ENCODE measurements around the gene PDLIM5.

PDLIM5 gene

DNA sequence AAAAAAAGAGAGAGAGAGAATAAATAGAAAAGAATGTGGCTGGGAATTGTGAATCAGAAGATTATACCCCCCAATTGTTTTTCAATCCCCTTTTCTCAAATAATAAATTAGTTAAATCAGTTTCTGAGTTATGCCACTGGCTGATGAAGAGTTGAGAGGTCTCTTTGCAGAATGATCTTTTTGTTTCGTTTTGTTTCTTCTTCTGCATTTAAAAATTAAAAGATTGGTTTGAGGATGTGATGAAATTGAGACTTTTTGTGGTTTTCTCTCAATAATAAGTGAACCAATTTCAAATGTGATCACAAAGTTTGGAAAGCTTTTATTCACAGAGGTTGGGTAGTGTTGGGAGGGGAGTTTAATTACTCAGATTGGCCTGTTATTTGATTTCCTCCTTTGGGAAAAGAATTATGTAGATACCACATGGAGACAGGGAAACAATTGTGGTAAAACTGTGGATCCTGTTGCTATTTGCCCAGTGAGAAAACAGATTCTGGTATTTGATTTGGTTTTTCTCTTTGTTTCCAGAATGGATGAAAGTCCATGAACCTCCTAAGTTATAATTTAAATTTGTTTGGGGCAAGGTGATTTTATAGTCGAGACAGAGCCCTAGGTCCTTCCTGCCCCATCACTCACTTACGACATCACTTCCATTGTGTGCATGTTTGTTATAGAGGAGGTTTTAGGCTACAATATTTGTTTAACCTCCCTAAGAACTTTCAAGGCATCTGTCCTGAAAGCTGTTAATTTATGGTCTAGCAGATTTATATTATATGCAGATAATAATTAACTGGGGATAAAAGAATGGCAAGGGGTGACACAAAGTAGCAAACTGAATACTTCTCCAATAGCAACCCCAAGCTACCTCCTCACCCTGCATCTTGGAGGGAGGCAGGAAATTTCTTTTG is 214.0 kb downstream of the PDLIM5 start:
- DNase-seq = no peak

GRCh38 chr4:94668724-94669123 is 217.0 kb downstream of the PDLIM5 start:
- no peak for DNase-seq

DNA sequence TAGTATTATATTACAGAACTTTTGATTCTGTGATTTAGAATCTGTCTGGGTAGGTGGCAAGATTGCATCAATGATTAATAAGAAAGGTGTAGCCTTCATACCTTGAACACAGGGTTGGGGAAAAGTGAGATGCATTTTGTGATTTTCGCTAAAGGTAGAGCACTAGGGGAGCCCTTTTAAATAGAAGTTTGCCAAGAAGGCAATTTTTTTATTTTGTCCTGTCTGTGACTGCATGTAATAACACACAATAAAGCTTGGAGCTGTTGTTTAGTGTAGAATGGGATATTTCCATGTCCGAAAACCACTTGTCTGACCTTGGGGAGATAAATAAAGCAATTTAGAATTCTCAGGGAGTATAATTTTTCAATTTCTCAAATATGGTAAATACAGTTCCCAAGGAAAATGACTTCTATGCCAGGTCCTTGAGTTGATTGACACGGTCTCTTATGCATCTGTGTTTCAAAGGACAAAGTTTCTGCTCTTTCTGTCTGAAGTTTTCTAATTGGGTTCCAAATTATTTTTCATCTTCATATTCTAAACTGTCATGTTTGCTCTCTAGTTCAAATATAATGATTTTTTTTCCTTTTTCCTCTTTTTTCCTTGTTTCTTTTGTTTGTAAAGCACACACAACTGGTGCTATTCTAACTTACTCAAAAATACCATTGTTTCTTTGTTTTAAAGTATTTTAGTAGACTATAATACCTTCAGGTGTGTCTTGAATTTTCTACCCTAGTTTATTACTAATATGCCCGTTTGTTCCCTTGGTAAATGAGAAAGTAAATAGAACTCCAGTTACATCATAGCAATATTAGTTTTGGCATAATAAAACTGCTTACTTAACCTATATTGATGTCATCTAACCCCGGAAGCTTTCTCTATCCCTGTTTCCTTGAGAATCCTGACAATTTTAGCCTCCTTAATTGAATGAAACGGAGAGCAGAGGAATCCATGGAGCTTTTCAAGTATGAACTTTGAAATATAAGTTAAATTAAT is 218.2 kb downstream of the PDLIM5 start:
- no peak for DNase-seq

DNA sequence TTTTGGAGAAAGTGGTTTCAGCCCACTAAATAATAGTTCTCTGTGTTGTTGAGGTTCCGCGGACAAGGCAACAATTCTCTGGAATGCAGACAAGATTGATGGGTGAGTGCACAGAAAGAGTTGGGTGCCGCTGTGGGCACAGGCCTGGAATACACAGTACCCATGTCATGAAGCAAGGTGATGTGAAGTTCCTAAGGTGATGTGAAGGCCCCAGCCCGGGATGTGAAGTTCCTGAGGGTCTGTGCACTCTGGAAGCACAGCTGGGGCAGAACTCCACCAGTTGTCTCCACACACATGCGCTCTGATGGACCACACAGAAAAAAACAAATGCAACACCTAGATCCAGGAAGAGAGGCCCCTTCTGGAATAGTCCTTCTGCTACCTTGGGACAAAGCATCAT is 219.4 kb downstream of the PDLIM5 start:
- no peak for DNase-seq

DNA sequence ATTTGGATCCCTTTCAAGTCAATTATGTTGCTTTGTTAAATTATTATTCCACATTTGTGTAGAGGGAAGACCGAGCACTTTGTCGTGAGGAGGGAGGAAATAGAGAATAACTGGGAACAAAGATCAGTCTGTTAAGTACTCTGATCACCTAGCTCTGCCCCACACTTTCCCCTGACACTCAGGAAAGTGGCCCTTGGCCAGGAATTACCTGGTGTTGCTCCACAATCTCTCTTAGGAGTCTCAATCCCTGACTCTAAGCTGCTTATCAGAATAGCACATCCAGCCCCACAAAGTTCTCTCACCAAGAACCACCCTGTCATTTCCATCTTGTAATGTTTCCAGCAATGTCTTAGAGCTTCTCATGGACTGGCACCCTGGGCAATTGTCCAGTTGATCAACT is 222.2 kb downstream of the PDLIM5 start:
- DNase-seq = no peak

DNA sequence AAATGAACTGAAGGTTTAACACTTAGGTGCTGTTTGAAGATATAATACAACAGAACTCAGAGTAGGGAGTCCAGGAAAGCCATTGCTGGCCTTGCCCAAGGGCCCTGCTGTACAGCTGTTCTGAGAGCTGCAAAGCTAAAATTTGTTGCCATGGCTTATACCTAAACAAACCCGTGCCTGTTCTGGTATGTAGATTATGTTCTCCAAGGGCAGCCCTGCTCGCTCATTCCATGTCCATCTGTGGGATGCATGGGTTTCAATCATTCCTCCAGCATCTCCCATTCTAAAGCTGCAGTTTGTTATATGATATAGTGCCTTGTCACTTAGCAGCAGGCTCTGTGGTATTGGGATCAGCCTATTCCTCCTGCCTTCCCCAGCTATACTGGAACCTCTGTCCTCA is 225.2 kb downstream of the PDLIM5 start:
- no peak for DNase-seq

- DNase-seq = no peak
These were observed 227.2 kb downstream of the PDLIM5 start for GRCh38 chr4:94678896-94679295.

- DNase-seq = no peak
These were observed 228.6 kb downstream of the PDLIM5 start for GRCh38 chr4:94680176-94680862.

DNA sequence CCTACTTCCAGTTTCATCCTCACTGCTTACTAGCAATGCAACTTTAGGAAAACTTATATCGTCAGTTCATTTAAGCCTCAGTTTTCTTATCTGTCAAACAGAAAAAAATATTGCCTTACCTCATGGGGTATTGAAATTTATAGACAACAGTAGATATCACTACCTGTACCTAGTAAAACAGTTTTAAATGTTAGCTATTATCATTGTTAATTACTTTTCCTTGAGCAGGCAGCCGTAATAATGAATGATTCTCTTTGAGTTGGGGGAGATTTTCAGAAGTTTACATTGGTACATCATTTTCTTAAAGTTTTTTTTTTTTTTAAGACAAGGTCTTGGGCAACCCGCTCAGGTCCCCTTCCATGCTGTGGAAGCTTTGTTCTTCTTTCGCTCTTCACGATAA is 234.3 kb downstream of the PDLIM5 start:
- DNase-seq = no peak

DNA sequence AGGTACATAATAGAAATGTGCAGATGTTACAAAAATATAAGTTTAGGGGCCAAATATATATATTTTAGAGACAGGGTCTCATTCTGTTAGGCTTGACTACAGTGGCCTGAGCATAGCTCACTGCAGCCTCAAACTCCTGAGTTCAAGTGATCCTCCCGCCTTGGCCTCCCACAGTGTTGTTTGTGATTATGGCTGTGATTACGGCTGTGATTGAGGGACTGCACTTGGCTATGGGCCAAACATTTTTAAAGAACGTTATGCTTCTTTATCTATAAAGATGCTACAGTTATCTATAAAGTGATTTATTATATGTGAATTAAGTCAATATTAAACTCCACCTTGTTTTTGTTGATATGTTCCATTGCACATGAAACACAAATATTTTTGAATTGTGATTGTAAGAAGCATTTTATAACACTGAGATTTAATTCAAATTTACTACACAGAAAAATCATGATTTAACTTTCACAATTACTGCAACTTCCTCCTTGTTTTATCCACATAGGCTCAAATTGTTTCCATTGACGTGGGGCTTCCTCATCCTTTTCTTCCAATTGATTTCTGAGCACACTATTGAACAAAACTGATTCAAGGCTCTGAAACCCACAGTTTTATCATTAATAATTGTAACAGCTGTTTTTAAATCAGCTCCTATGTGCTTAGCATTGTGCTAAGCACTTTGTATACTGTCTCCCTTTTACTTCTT is 237.6 kb downstream of the PDLIM5 start:
- DNase-seq = no peak

- DNase-seq = no peak
These were observed 239.1 kb downstream of the PDLIM5 start for GRCh38 chr4:94690851-94691254.

DNA sequence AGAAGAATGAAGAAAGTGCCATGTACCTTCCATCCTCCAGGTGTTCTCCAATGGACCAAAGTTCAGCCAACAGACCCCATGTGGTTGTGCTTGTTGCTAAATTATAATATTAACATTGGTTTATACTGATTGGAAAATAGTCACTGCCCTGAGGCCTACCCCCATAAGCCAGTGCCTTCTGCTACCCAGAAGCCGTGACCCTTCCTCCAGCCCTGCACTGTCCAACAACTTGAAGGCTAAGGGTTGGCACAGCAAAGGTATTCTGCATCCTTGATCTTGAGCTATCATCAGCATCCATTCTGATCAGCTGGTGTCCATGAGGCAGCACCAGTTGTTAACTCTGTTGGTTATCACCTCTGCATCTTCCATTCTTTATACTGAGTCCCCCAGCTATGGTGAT is 239.8 kb downstream of the PDLIM5 start:
- no peak for DNase-seq

DNA sequence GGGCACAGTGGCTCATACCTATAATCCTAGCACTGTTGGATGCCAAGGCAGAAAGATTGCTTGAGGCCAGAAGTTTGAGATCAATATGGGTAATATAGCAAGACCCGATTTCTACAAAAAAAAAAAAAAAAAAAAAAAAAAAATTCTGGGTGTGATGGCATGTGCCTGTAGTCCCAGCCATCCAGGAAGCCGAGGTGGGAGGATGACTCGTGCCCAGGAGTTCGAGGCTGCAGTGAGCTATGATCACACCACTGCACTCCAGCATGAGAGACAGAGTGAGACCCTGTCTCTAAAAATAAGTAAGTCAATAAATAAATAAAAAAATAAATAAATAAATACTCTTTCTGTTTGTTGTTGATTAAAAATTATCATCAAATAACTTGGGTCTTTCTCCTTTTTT is 243.6 kb downstream of the PDLIM5 start:
- DNase-seq = no peak

- DNase-seq = no peak
These were observed 246.4 kb downstream of the PDLIM5 start for GRCh38 chr4:94698187-94698586.

DNA sequence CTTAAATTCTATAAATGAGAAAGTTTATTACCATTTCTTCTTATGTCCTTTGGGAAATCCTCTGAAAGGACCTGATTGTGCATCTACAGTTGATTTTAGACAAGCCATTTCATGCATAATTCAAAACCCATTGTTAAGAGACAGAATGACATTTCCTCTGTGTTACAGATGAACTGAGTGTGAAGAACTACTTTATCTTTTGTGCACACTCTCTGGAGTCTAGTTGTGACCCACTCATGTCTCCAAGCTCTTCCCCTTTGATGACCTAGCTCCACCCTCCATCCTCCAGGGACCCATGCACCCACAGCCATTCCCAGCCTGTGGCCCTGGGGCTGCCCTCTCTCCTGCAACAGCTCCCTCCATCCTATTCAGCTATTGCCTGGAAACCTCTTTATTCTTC is 248.6 kb downstream of the PDLIM5 start:
- DNase-seq = no peak

GRCh38 chr4:94701631-94702300 is 250.0 kb downstream of the PDLIM5 start:
- no peak for DNase-seq

DNA sequence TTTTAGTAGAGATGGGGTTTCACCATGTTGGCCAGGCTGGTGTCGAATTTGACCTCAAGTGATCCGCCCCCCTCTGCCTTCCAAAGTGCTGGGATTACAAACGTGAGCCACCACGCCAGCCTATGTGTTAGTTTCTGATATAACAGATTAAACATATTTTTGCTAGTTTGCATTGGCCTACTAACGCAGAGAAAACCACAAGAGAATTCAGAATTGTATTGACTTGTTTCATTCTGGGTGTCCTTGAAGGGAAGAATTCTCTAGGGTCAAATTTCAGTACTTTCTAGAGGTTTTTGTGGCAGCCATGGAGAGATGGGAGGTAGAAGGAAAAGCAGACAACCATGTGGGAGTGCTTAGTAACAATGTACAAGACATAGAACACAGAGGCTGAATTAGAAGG is 259.9 kb downstream of the PDLIM5 start:
- no peak for DNase-seq

DNA sequence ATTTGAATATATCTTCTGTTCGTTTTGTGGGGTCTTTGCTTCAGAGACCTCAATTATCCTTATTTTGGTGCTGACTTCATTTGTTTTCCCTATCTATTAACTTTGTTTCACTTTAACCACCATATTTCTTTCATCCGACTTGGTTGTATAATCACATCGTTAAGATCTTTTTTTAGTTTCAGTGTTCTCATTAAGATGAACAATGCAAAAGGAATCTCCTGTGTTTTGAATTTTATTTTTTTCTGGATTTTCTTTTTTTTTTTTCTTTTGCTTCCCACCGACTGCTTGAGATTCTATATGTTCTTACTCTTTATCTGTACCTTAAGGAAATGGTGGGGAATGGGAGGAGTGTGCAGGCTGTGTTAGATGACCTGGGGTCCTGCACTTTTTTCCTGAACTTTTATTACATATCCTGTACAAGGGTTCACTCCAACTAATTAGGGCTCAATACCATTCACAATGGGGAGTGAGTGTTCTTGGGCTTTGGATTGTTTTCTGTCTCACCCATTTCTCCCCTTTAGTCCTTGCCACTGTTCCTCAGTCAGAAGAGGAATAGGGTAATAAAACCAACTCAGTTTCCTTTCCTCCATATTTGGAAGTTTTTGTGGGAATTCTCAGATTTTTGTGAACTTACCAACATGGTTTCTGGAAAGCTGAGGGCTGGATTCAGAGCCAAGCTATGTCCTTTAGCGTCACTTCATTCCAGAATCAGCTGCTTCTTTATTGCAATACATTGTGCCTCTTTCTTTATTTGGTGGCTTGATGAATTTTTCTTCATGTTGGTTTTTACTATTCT is 262.8 kb downstream of the PDLIM5 start:
- DNase-seq = no peak

- DNase-seq = no peak
These were observed 264.0 kb downstream of the PDLIM5 start for GRCh38 chr4:94715726-94716125.
